KMS-11 (cell line): ENCODE results near the gene NEURL1.

Experiments used
- H2AFZ ChIP-seq: fragments of 200-600 bp; sonication (generic); 2 replicates; pipeline ENCODE4 v1.6.1; 2016; ENCODE audit warnings: antibody characterized with exemption, mixed run types, low read depth
- H3K27ac ChIP-seq: fragments of 200-600 bp; sonication (generic); 2 replicates; pipeline ENCODE4 v1.6.1; 2016; ENCODE audit warnings: mild to moderate bottlenecking, mixed run types
- H3K27me3 ChIP-seq: fragments of 200-600 bp; sonication (generic); 2 replicates; pipeline ENCODE4 v1.6.1; 2017; ENCODE audit warnings: mild to moderate bottlenecking, low read depth, mixed run types, moderate library complexity; ENCODE audit not compliant: insufficient read depth
- H3K36me3 ChIP-seq: fragments of 200-600 bp; sonication (generic); 2 replicates; pipeline ENCODE4 v1.6.1; 2017; ENCODE audit warnings: mild to moderate bottlenecking, mixed run types; ENCODE audit not compliant: insufficient read depth
- H3K4me1 ChIP-seq: fragments of 200-600 bp; sonication (generic); 2 replicates; pipeline ENCODE4 v1.6.1; 2016; ENCODE audit warnings: mild to moderate bottlenecking, low read depth, mixed run types; ENCODE audit not compliant: poor library complexity, severe bottlenecking
- H3K4me2 ChIP-seq: fragments of 200-600 bp; sonication (generic); 2 replicates; pipeline ENCODE4 v1.7.0; 2016; ENCODE audit warnings: mild to moderate bottlenecking, mixed run types
- H3K4me3 ChIP-seq: fragments of 200-600 bp; sonication (generic); IDR thresholded peaks from 2 replicates; pipeline ENCODE4 v1.6.1; 2017; ENCODE audit warnings: low read depth, low read length, mixed read lengths; ENCODE audit not compliant: insufficient read depth
- H3K79me2 ChIP-seq: fragments of 200-600 bp; sonication (generic); 2 replicates; pipeline ENCODE4 v1.6.1; 2016; ENCODE audit warnings: low read depth, mixed run types; ENCODE audit not compliant: insufficient read depth
- H3K9ac ChIP-seq: fragments of 200-600 bp; sonication (generic); 2 replicates; pipeline ENCODE4 v1.6.1; 2016; ENCODE audit warnings: mild to moderate bottlenecking, mixed run types
- H4K20me1 ChIP-seq: fragments of 200-600 bp; sonication (generic); 2 replicates; pipeline ENCODE4 v1.6.1; 2016; ENCODE audit warnings: mild to moderate bottlenecking, mixed run types; ENCODE audit not compliant: insufficient read depth
- TF ChIP-seq, protein P1 (sequence below): fragments of 200-600 bp; sonication (generic); conservative IDR thresholded peaks from 2 replicates; pipeline ENCODE4 v1.6.1; 2017; ENCODE audit warnings: low read depth, mild to moderate bottlenecking, antibody characterized with exemption, low read length, moderate library complexity, mixed read lengths

The NEURL1 gene

DNA sequence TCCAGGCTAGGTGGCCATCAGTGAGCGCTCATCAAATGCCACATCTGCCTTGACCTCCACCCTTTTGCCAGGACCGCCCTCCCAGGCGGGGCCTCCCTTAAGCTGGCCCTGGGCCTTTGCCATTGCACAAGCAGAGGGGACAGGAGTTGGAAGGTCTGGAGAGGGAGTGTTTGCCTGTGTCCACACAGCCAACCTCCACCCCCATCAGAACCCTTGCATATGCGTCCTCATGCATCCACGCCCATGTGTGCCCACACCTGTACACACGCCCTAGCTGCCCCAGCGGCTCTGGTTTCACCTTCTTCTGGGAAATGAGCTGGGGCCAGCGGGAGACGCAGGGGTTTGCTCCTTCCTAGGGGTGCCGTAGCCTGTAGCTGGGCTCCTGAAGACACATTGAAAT lies 64.0 kb downstream of the NEURL1 start:
- Histone ChIP-seq H3K4me3 (no peak overlapping the region), H3K27ac (no peak overlapping the region), H4K20me1 (no peaks in the 10 kb centered on the region), H2AFZ (no peak overlapping the region), H3K36me3 (no peaks in the 10 kb centered on the region), H3K27me3 (peaks cover 3% of the 10 kb centered on the region; the same call in 1 of the 2 replicates), H3K9ac (no peak overlapping the region), H3K79me2 (no peaks in the 10 kb centered on the region), H3K4me2 (no peak overlapping the region), H3K4me1 (no peaks in the 10 kb centered on the region)
- TF ChIP-seq, protein P1, sequence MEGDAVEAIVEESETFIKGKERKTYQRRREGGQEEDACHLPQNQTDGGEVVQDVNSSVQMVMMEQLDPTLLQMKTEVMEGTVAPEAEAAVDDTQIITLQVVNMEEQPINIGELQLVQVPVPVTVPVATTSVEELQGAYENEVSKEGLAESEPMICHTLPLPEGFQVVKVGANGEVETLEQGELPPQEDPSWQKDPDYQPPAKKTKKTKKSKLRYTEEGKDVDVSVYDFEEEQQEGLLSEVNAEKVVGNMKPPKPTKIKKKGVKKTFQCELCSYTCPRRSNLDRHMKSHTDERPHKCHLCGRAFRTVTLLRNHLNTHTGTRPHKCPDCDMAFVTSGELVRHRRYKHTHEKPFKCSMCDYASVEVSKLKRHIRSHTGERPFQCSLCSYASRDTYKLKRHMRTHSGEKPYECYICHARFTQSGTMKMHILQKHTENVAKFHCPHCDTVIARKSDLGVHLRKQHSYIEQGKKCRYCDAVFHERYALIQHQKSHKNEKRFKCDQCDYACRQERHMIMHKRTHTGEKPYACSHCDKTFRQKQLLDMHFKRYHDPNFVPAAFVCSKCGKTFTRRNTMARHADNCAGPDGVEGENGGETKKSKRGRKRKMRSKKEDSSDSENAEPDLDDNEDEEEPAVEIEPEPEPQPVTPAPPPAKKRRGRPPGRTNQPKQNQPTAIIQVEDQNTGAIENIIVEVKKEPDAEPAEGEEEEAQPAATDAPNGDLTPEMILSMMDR, result no peak

- peaks cover 3% of the 10 kb centered on the region; the same call in 1 of the 2 replicates for H3K27me3 ChIP-seq
- H3K79me2 ChIP-seq, result no peaks in the 10 kb centered on the region
- no peaks in the 10 kb centered on the region for H3K4me1 ChIP-seq
- no peak overlapping the region for H2AFZ ChIP-seq
- no peaks in the 10 kb centered on the region for H4K20me1 ChIP-seq
- H3K4me2 ChIP-seq, result no peak overlapping the region
- TF ChIP-seq, protein P1, result no peak
- H3K36me3 ChIP-seq, result no peaks in the 10 kb centered on the region
- no peak overlapping the region for H3K27ac ChIP-seq
- H3K9ac ChIP-seq, result no peak overlapping the region
- H3K4me3 ChIP-seq, result no peak overlapping the region
Measured at GRCh38 chr10:103558911-103559310, 65.4 kb downstream of the NEURL1 start.

- Histone ChIP-seq H4K20me1 (no peaks in the 10 kb centered on the region), H3K27ac (no peak overlapping the region), H3K4me2 (no peak overlapping the region), H3K4me1 (no peaks in the 10 kb centered on the region), H2AFZ (no peak overlapping the region), H3K9ac (no peak overlapping the region), H3K79me2 (no peaks in the 10 kb centered on the region), H3K4me3 (no peak overlapping the region), H3K36me3 (no peaks in the 10 kb centered on the region), H3K27me3 (peaks cover under 1% of the 10 kb centered on the region; the same call in 1 of the 2 replicates)
- TF ChIP-seq, protein P1, result no peak
Measured at GRCh38 chr10:103559776-103560175, 66.3 kb downstream of the NEURL1 start.

- TF ChIP-seq, protein P1, result no peak
- H3K4me2 ChIP-seq, result no peak overlapping the region
- no peaks in the 10 kb centered on the region for H3K36me3 ChIP-seq
- no peak overlapping the region for H2AFZ ChIP-seq
- no peak overlapping the region for H3K27ac ChIP-seq
- H3K79me2 ChIP-seq, result no peaks in the 10 kb centered on the region
- H3K27me3 ChIP-seq, result no peaks in the 10 kb centered on the region; the same call in 1 of the 2 replicates
- H3K4me1 ChIP-seq, result no peaks in the 10 kb centered on the region
- no peak overlapping the region for H3K4me3 ChIP-seq
- H3K9ac ChIP-seq, result no peak overlapping the region
- H4K20me1 ChIP-seq, result no peaks in the 10 kb centered on the region
Measured at GRCh38 chr10:103560886-103561285, 67.4 kb downstream of the NEURL1 start.
